WERI-Rb-1 (cell line): ENCODE results near the gene DTNBP1.

Experiments used
- DNase-seq: peaks from one replicate; pipeline ENCODE4 v3.0.0-alpha.2; 2020
- H3K27ac ChIP-seq: fragments of 250-450 bp; sonication (Bioruptor Pico); 2 replicates; pipeline ENCODE4 v1.5.1; 2020; ENCODE audit warnings: mild to moderate bottlenecking, moderate library complexity
- H3K27me3 ChIP-seq: fragments of 250-450 bp; sonication (Bioruptor Pico); 2 replicates; pipeline ENCODE4 v1.5.1; 2021; ENCODE audit warnings: mild to moderate bottlenecking, low read depth, moderate library complexity; ENCODE audit not compliant: insufficient read depth, severe bottlenecking
- H3K36me3 ChIP-seq: fragments of 250-450 bp; sonication (Bioruptor Pico); 2 replicates; pipeline ENCODE4 v1.5.1; 2020; ENCODE audit warnings: mild to moderate bottlenecking, moderate library complexity
- H3K4me3 ChIP-seq: 2 replicates; pipeline ENCODE4 v1.5.1; 2011; ENCODE audit warnings: low read depth, mild to moderate bottlenecking, control low read depth, low read length
- H3K9me3 ChIP-seq: fragments of 250-450 bp; sonication (Bioruptor Pico); 2 replicates; pipeline ENCODE4 v1.5.1; 2021; ENCODE audit warnings: mild to moderate bottlenecking, moderate library complexity; ENCODE audit not compliant: severe bottlenecking
- TF ChIP-seq, protein P1 (sequence below): IDR thresholded peaks from 2 replicates; pipeline ENCODE4 v1.5.1; 2011; ENCODE audit warnings: low read depth, mild to moderate bottlenecking, control low read depth, inconsistent platforms, low read length

The DTNBP1 gene

DNA sequence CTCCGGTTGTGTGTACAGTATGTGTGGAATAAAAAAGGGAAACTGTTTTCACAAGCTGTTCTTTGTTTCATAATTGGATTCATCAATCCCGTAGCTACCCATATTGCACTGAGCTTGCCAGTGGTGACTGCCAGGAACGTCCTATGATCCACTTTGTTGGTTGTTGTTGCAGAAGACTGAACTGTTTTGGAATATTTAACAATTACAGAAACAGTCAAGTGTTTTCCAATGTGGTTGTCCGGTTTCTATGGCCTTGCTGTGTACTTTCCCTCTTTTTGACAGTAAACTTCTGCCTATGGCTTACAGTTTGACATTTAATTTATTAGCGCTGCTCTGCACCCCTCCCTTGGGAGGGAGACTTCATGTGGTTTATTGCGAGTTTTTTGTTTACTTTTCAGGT is 141.2 kb downstream of the DTNBP1 start:
- peaks cover 85% of the 10 kb centered on the region for H3K36me3 ChIP-seq

DNA sequence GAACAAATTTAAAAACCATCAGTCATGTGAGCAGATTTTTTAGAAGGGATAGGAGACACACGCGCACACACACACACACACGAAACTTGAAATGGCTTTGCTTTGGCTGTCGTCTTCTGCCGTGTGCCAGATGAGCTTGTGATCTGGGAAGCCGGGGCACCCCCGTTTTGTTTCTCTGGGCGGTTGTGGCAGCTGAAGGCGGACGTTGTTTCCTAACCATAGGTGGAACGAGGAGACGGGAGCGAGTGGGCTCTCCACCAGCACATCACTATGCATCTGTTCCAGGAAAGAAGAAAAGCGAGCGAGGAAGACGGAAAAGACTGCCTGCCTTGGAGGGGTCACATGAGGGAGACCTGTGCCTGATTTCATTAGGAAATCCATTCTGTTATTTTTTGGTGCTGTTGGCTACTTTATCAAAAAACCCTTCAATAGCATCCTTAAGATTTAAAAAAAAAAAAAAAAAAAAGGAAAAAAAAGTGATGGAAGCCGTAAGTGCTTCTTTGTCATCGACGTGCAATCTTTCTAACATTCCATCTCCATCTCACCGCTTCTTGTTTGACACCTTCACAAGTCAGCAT is 142.1 kb downstream of the DTNBP1 start:
- TF ChIP-seq, protein P1, sequence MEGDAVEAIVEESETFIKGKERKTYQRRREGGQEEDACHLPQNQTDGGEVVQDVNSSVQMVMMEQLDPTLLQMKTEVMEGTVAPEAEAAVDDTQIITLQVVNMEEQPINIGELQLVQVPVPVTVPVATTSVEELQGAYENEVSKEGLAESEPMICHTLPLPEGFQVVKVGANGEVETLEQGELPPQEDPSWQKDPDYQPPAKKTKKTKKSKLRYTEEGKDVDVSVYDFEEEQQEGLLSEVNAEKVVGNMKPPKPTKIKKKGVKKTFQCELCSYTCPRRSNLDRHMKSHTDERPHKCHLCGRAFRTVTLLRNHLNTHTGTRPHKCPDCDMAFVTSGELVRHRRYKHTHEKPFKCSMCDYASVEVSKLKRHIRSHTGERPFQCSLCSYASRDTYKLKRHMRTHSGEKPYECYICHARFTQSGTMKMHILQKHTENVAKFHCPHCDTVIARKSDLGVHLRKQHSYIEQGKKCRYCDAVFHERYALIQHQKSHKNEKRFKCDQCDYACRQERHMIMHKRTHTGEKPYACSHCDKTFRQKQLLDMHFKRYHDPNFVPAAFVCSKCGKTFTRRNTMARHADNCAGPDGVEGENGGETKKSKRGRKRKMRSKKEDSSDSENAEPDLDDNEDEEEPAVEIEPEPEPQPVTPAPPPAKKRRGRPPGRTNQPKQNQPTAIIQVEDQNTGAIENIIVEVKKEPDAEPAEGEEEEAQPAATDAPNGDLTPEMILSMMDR, result no peak
- no peaks in the 10 kb centered on the region for H3K27me3 ChIP-seq
- H3K36me3 ChIP-seq, result peaks cover 82% of the 10 kb centered on the region

More for the DNA sequence above, 141.2 kb downstream of the DTNBP1 start:
- Histone ChIP-seq H3K27ac (no peak overlapping the region), H3K27me3 (no peaks in the 10 kb centered on the region), H3K4me3 (no peak overlapping the region), H3K9me3 (no peaks in the 10 kb centered on the region)
- TF ChIP-seq, protein P1, result no peak
- no peak for DNase-seq

DNA sequence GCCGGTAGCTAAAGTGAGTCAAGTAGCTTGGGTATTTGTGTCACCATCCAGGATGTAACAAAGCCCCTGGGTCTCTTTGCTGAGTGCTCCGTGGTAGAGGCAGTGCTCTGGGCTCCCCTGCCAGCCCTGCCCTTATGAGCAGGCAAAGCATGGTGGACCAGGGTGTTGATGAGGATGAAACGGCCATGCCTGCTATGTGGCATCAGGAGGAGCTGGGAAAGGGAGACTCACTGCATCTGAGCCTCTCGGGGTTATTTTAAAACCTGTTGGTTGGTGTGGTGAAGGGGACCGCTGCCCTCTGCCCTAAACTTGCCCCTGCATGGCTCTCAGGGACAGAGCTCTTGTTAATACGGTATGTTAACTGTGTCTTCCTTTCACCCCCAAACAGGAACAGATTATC is 143.1 kb downstream of the DTNBP1 start:
- no peaks in the 10 kb centered on the region for H3K27me3 ChIP-seq
- no peak overlapping the region for H3K4me3 ChIP-seq
- H3K9me3 ChIP-seq, result no peaks in the 10 kb centered on the region
- peak; percentile 5 for DNase-seq
- no peak overlapping the region for H3K27ac ChIP-seq
- H3K36me3 ChIP-seq, result peaks cover 82% of the 10 kb centered on the region
- TF ChIP-seq, protein P1, result no peak

More for the DNA sequence above, 142.1 kb downstream of the DTNBP1 start:
- peak; percentile 7 for DNase-seq
- no peaks in the 10 kb centered on the region for H3K9me3 ChIP-seq
- no peak overlapping the region for H3K4me3 ChIP-seq
- H3K27ac ChIP-seq, result no peak overlapping the region

DNA sequence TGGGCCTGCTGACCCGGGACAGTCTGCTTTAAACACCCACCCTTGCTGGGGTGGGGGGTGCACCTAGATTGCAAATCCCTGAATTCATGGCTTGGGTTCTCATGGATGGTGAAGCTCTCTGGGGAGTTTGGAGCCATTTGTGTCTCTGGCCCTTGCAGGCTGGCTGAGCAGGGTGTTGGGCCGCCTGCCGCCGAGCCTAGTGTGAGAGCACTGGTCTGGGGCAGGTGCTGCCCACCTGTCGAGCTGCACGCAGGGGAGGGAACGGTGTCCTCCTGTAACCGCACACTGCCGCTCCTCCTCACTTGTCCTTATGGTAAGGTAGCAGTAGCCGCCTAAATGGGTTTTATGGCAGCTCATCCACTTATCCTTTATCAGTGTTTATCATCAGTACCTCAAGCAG is 143.9 kb downstream of the DTNBP1 start:
- DNase-seq, result no peak
- Histone ChIP-seq H3K27ac (no peak overlapping the region), H3K27me3 (no peaks in the 10 kb centered on the region), H3K36me3 (peaks cover 82% of the 10 kb centered on the region), H3K9me3 (no peaks in the 10 kb centered on the region), H3K4me3 (no peak overlapping the region)
- TF ChIP-seq, protein P1, result no peak

DNA sequence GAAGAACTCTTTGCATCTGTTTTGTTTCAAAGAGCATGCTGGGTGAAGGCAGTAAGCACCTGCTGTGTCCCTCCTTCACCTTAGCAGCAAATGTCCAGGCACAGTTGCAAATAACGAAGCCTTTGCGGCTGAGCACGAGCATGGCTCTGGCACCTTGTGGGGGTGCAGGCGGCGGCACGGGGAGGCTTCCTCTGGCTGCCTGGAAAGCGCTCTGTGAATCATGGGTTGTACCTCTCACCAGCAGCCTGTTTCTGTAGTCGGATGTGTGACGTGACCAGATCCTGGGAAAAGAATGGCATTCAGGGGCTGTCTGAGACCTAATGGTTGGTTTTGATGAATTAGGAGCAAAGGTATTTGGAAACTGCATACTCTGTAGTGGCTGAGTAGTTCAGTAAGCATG is 144.8 kb downstream of the DTNBP1 start:
- peaks cover 82% of the 10 kb centered on the region for H3K36me3 ChIP-seq

More for the DNA sequence above, 144.8 kb downstream of the DTNBP1 start:
- no peak for DNase-seq
- TF ChIP-seq, protein P1, result no peak
- Histone ChIP-seq H3K27me3 (no peaks in the 10 kb centered on the region), H3K4me3 (no peak overlapping the region), H3K27ac (no peak overlapping the region), H3K9me3 (no peaks in the 10 kb centered on the region)
